Measurements from ENCODE around the gene POLR3GL. TPM values are rescaled to one million over a fixed set of nuclear protein-coding genes. Genes with fewer than 3 reads are reported as not detected.

Gene POLR3GL
- total RNA-seq (2021): 6.0 and 7.9 TPM in 2 replicates
- long read RNA-seq, transcript POLR3GL-202 (8 exons, 1,165 nt): major isoform, 12 of 19 reads
- long read RNA-seq, partial matches to known transcripts: 0 of 19 reads
- long read RNA-seq, other reads (novel, unspliced or antisense): 6 of 19 reads

GRCh38 chr1:145964328-145965118 lies at the start of gene POLR3GL, which contains the start of gene ANKRD34A:
Gene POLR3GL (plus strand): TSS chr1:145964690. CDS start chr1:145974866, 10,176 bp downstream.
Gene ANKRD34A (minus strand): TSS chr1:145964575. CDS start chr1:145961759, 2,816 bp downstream.
- Histone ChIP-seq H3K79me1 (ENCODE audit: insufficient read depth, low read depth, low read length, poor library complexity, severe bottlenecking) (no peaks in the 10 kb centered on the region), H2AK5ac (ENCODE audit: insufficient read length, low read length) (no peak within 1 kb of the TSS), H3K4me2 (ENCODE audit: insufficient read depth, insufficient read length, low read length) (peak within 1 kb of the TSS; percentile 75), H3K27me3 (ENCODE audit: insufficient read depth, low read length) (peaks cover 30% of the 10 kb centered on the region), H3K23me2 (ENCODE audit: insufficient read length, low read depth, low read length, poor library complexity, severe bottlenecking) (peaks cover 27% of the 10 kb centered on the region), H2AFZ (ENCODE audit: low read length) (peak within 1 kb of the TSS; percentile 72), H3K9me3 (ENCODE audit: control insufficient read depth, low read depth, low read length) (no peaks in the 10 kb centered on the region), H3K9ac (ENCODE audit: extremely low read depth, insufficient read length, low read length) (peak within 1 kb of the TSS; percentile 17), H3K79me2 (ENCODE audit: insufficient read depth, low read length) (no peaks in the 10 kb centered on the region), H2BK15ac (ENCODE audit: low read depth, low read length) (no peak within 1 kb of the TSS), H2BK5ac (ENCODE audit: insufficient read length, low read length) (no peak within 1 kb of the TSS), H3K23ac (ENCODE audit: insufficient read length, low read depth, low read length) (no peak within 1 kb of the TSS), H4K91ac (ENCODE audit: insufficient read length, low read depth, low read length) (no peak within 1 kb of the TSS), H4K5ac (ENCODE audit: insufficient read length, low read depth, low read length) (no peak within 1 kb of the TSS), H3K14ac (ENCODE audit: insufficient read depth, low read length) (no peak within 1 kb of the TSS), H3K27ac (ENCODE audit: insufficient read length, low read depth, low read length) (no peak within 1 kb of the TSS), H3K4me1 (ENCODE audit: insufficient read depth, low read length) (peaks cover 2% of the 10 kb centered on the region; the same call in 1 of the 2 replicates), H3K4ac (ENCODE audit: low read depth, low read length) (no peak within 1 kb of the TSS), H3T11ph (ENCODE audit: low read length) (no peak within 1 kb of the TSS), H4K20me1 (ENCODE audit: control insufficient read depth, insufficient read depth, insufficient read length) (no peaks in the 10 kb centered on the region), H3K56ac (ENCODE audit: insufficient read length, low read depth, low read length) (no peak within 1 kb of the TSS), H3K18ac (ENCODE audit: insufficient read length, low read depth, low read length) (no peak within 1 kb of the TSS), H2BK12ac (ENCODE audit: insufficient read length, low read depth, low read length) (no peak within 1 kb of the TSS), H2BK20ac (ENCODE audit: low read depth, low read length, poor library complexity, severe bottlenecking) (no peak within 1 kb of the TSS), H4K8ac (replicated peaks; ENCODE audit: insufficient read length, low read depth, low read length) (no peak within 1 kb of the TSS), H2BK120ac (ENCODE audit: low read depth, low read length, poor library complexity, severe bottlenecking) (no peak within 1 kb of the TSS)
- H3K4me1 Mint-ChIP-seq: peaks cover 26 to 35% of the 10 kb centered on the region in 2 experiments
- DNase-seq: peak; percentile 98
- H3K36me3 Mint-ChIP-seq (ENCODE audit: insufficient read depth in 1 of 3, low read depth in 3 of 3): peaks cover 0 to 2% (median 0%) of the 10 kb centered on the region in 3 experiments; a peak in 2 of 7 replicates
- no peak for TF ChIP-seq CTCF (conservative IDR thresholded peaks at IDR 0.05)
- H3K4me3 Mint-ChIP-seq: peak within 1 kb of the TSS; percentile 78 to 92
- WGBS (ENCODE audit: extremely low coverage, insufficient read length, low lambda C conversion rate): no CpG with 5 or more reads among the region's 37 CpGs
- H3K27ac Mint-ChIP-seq: peak within 1 kb of the TSS in 1 of 3 experiments; percentile 90; a peak in 2 of 7 replicates
- peaks cover 46% of the 10 kb centered on the region for H3K27me3 Mint-ChIP-seq (ENCODE audit: low read depth)
- H3K9me3 Mint-ChIP-seq: peaks cover 3% of the 10 kb centered on the region in 2 experiments; a peak in 3 of 5 replicates

All from H9 (cell line).